Retinal pigment epithelial cell (primary cell): ENCODE results near the gene GPC3.

Source experiments
- DNase-seq: peaks from one replicate; pipeline ENCODE4 v3.0.0-alpha.2; 2010; ENCODE audit warnings: low read depth
- H3K4me3 ChIP-seq: 2 replicates; pipeline ENCODE4 v1.5.1; 2011; ENCODE audit warnings: mild to moderate bottlenecking, low read length, control low read depth, moderate library complexity
- CTCF ChIP-seq: conservative IDR thresholded peaks from 2 replicates; pipeline ENCODE4 v1.5.1; 2011; ENCODE audit warnings: low read depth, low read length, control low read depth, inconsistent platforms

The GPC3 gene

GRCh38 chrX:133859860-133860259, 125.5 kb downstream of the GPC3 start:
- no peak for TF ChIP-seq CTCF
- no peak overlapping the region for H3K4me3 ChIP-seq
- no peak for DNase-seq

DNA sequence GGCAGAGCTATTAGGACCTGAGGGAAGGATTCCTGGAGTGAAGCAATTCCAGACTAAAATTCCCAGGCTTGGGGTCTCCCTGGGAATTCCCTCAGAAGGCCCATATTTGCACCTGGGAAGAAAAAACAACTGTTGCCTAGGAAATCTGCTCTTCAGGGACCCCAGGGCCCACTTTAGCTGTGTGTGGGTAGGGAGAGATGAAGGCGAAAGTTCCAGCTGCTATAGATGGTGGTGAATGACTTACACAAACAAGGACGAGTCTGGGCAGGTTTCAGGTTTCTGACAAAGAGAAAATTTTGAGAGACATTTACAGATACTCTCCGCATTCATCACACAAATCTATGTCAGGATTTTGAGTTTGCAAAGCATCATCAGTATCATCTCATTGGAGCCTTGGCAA, 126.1 kb downstream of the GPC3 start:
- no peak for DNase-seq
- H3K4me3 ChIP-seq: no peak overlapping the region
- TF ChIP-seq CTCF: no peak

DNA sequence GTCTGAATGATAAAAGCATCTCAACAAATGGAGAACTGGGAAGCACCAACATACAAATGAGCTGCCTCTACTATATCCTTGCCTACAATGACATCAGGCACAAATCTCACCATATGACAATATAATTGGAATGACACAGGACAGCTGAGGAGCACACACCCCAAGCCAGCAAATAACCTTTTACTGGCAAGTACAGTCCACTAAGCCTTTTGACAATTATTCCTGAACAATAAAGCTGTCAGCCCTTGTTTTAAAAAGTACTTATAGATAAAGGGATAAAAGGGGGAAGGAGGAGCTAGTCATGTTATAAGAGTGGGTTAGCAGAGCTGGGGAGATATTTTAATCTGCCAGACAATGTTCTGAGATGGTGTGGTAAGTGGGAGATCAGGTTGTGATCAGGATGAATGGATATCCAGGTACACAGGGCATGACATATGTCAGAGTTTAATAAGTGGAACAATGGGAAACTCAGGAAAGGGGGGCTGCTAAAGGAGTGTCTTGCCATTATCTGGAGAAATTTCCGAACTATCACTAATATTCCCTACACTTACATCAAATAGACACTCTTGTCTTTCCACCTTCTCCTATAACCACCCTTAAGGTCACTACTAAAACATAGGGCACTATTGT, 127.6 kb downstream of the GPC3 start:
- TF ChIP-seq CTCF: no peak
- no peak for DNase-seq
- H3K4me3 ChIP-seq: no peak overlapping the region

- no peak for DNase-seq
- H3K4me3 ChIP-seq: no peak overlapping the region
- no peak for TF ChIP-seq CTCF
Observed at GRCh38 chrX:133856819-133857218, 128.6 kb downstream of the GPC3 start.

GRCh38 chrX:133854290-133854689, 131.1 kb downstream of the GPC3 start:
- no peak for DNase-seq
- TF ChIP-seq CTCF: no peak
- no peak overlapping the region for H3K4me3 ChIP-seq

- no peak for DNase-seq
- no peak overlapping the region for H3K4me3 ChIP-seq
- no peak for TF ChIP-seq CTCF
Observed at GRCh38 chrX:133852837-133853356, 132.5 kb downstream of the GPC3 start.

DNA sequence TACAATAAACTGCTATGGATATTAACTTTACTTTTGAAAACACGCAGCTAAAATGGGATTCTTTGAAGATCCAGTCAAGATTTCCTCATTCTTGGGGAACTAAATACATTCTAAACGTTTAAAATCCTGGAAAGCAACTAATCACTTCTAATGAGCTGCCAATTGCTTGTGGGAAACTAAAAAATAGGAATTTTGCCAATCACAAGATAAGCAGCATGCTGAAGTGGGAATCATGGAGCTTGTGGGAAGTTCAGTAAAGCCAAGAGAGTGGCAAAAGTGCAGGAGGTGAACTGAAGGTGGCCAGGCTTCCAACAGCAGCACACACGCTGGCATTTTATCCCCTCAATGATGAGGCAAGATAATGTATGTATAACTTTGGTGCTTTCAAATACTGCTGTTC, 133.0 kb downstream of the GPC3 start:
- DNase-seq: peak; percentile 43
- H3K4me3 ChIP-seq: no peak overlapping the region
- no peak for TF ChIP-seq CTCF
